MM.1S (cell line): ENCODE measurements around the gene WNK2.

Experiments used
- DNase-seq: peaks from one replicate; pipeline ENCODE4 v3.0.0-alpha.2; 2015
- H2AFZ ChIP-seq: fragments of 300-600 bp; sonication (generic); 2 replicates; pipeline ENCODE4 v1.6.0; 2016; ENCODE audit warnings: antibody characterized with exemption, low read length
- H3F3A ChIP-seq: fragments of 300-600 bp; sonication (generic); 2 replicates; pipeline ENCODE4 v1.6.1; 2016; ENCODE audit warnings: mild to moderate bottlenecking, antibody characterized with exemption, low read length, moderate library complexity, mixed read lengths; ENCODE audit not compliant: insufficient read depth
- H3K27ac ChIP-seq: fragments of 300-600 bp; sonication (generic); 2 replicates; pipeline ENCODE4 v1.5.1; 2016; ENCODE audit warnings: mild to moderate bottlenecking, low read length
- H3K27me3 ChIP-seq: fragments of 300-600 bp; sonication (generic); replicated peaks from 2 replicates; pipeline ENCODE4 v1.6.0; 2016; ENCODE audit warnings: low read length; ENCODE audit not compliant: insufficient read depth
- H3K36me3 ChIP-seq: fragments of 300-600 bp; sonication (generic); replicated peaks from 2 replicates; pipeline ENCODE4 v1.6.1; 2016; ENCODE audit warnings: mild to moderate bottlenecking, low read length, mixed read lengths; ENCODE audit not compliant: insufficient read depth
- H3K4me1 ChIP-seq: fragments of 300-600 bp; sonication (generic); 2 replicates; pipeline ENCODE4 v1.6.1; 2016; ENCODE audit warnings: low read length, mixed read lengths
- H3K4me2 ChIP-seq: fragments of 300-600 bp; sonication (generic); 2 replicates; pipeline ENCODE4 v1.6.0; 2016; ENCODE audit warnings: low read depth, low read length
- H3K4me3 ChIP-seq: fragments of 300-600 bp; sonication (generic); 2 replicates; pipeline ENCODE4 v1.5.1; 2016; ENCODE audit warnings: low read length, mixed read lengths
- H3K79me2 ChIP-seq: fragments of 300-600 bp; sonication (generic); 2 replicates; pipeline ENCODE4 v1.6.1; 2016; ENCODE audit warnings: mixed run types, low read length, mixed read lengths
- H3K9ac ChIP-seq: fragments of 300-600 bp; sonication (generic); 2 replicates; pipeline ENCODE4 v1.6.1; 2016; ENCODE audit warnings: low read length, mixed read lengths
- H3K9me2 ChIP-seq: fragments of 300-600 bp; sonication (generic); replicated peaks from 2 replicates; pipeline ENCODE4 v1.6.1; 2016; ENCODE audit warnings: mild to moderate bottlenecking, low read length, mixed read lengths; ENCODE audit not compliant: insufficient read depth
- H3K9me3 ChIP-seq: fragments of 300-600 bp; sonication (generic); replicated peaks from 2 replicates; pipeline ENCODE4 v1.6.1; 2016; ENCODE audit warnings: mild to moderate bottlenecking, low read length, mixed read lengths; ENCODE audit not compliant: insufficient read depth
- H4K20me1 ChIP-seq: fragments of 300-600 bp; sonication (generic); 2 replicates; pipeline ENCODE4 v1.6.1; 2016; ENCODE audit warnings: mild to moderate bottlenecking, low read length, moderate library complexity, mixed read lengths; ENCODE audit not compliant: insufficient read depth
- EZH2 ChIP-seq: fragments of 300-600 bp; sonication (generic); optimal IDR thresholded peaks from 2 replicates; pipeline ENCODE3; 2017; ENCODE audit warnings: low read depth, mild to moderate bottlenecking, antibody characterized with exemption, low read length, mixed read lengths
- EZH2phosphoT487 ChIP-seq: fragments of 300-600 bp; sonication (generic); IDR thresholded peaks from 2 replicates; pipeline ENCODE4 v1.6.1; 2018; ENCODE audit warnings: antibody characterized with exemption, low read length
- TF ChIP-seq, protein P1 (sequence below): fragments of 300-600 bp; sonication (generic); IDR thresholded peaks from 2 replicates; pipeline ENCODE4 v1.5.1; 2016; ENCODE audit warnings: antibody characterized with exemption, low read length, mixed read lengths

Gene WNK2

DNA sequence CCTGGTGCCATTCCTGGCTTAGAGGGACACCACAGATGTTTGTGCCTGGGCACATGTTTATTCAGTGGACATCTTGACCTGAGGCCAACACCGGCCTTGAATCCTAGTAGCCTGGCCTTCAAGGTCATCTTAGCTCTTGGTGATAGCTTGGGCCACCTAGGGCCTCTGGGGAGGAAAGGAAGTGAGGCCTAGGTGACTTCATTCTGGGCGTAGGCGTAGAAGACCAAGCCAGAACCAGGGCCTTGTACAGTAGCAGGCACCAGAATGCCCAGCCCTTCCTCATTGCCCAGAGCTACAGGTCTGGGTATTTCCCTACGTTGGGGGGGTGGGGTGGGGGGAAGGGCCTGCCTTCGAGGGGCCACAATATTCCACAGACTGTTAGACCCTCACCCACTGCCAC lies 33.8 kb downstream of the WNK2 start:
- H3K9ac ChIP-seq = no peak overlapping the region
- no peak overlapping the region for H3K4me2 ChIP-seq
- H3F3A ChIP-seq = no peaks in the 10 kb centered on the region
- no peaks in the 10 kb centered on the region for H3K27me3 ChIP-seq
- TF ChIP-seq, protein P1, sequence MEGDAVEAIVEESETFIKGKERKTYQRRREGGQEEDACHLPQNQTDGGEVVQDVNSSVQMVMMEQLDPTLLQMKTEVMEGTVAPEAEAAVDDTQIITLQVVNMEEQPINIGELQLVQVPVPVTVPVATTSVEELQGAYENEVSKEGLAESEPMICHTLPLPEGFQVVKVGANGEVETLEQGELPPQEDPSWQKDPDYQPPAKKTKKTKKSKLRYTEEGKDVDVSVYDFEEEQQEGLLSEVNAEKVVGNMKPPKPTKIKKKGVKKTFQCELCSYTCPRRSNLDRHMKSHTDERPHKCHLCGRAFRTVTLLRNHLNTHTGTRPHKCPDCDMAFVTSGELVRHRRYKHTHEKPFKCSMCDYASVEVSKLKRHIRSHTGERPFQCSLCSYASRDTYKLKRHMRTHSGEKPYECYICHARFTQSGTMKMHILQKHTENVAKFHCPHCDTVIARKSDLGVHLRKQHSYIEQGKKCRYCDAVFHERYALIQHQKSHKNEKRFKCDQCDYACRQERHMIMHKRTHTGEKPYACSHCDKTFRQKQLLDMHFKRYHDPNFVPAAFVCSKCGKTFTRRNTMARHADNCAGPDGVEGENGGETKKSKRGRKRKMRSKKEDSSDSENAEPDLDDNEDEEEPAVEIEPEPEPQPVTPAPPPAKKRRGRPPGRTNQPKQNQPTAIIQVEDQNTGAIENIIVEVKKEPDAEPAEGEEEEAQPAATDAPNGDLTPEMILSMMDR = no peak
- TF ChIP-seq EZH2phosphoT487 (no peak), EZH2 (no peak)
- no peaks in the 10 kb centered on the region for H3K79me2 ChIP-seq
- H2AFZ ChIP-seq = no peak overlapping the region
- no peaks in the 10 kb centered on the region for H3K9me2 ChIP-seq
- no peak for DNase-seq
- H3K4me3 ChIP-seq = no peak overlapping the region
- H4K20me1 ChIP-seq = no peaks in the 10 kb centered on the region
- no peaks in the 10 kb centered on the region for H3K36me3 ChIP-seq
- H3K9me3 ChIP-seq = no peaks in the 10 kb centered on the region
- no peaks in the 10 kb centered on the region for H3K4me1 ChIP-seq
- H3K27ac ChIP-seq = no peak overlapping the region

DNA sequence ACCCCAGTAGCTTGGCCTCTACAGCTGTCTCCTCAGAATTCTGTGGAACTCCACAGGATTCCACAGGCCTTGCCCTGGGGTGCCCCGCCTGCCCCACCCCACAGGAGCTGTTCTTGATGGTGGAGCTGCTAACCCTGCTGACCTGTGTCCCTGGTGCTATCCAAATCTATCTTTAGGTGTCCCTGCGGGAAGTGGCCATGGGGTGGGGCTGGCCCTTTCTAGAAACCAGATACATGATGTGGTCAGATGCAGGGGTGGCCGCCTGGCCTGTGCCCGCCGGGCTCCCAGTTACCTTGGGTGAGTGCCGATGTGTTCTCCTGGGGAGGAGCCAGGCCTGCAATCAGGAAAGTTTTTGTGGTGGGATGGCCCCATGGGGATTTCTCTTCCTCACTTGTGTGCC lies 34.2 kb downstream of the WNK2 start:
- Histone ChIP-seq H3K27me3 (no peaks in the 10 kb centered on the region), H3F3A (no peaks in the 10 kb centered on the region), H3K9me2 (no peaks in the 10 kb centered on the region), H3K9me3 (no peaks in the 10 kb centered on the region), H3K4me2 (no peak overlapping the region), H3K4me3 (no peak overlapping the region), H3K79me2 (no peaks in the 10 kb centered on the region), H3K4me1 (no peaks in the 10 kb centered on the region), H3K9ac (no peak overlapping the region), H3K36me3 (no peaks in the 10 kb centered on the region), H3K27ac (no peak overlapping the region), H2AFZ (no peak overlapping the region), H4K20me1 (no peaks in the 10 kb centered on the region)
- no peak for TF ChIP-seq EZH2
- no peak for TF ChIP-seq EZH2phosphoT487
- TF ChIP-seq, protein P1 = no peak
- no peak for DNase-seq

DNA sequence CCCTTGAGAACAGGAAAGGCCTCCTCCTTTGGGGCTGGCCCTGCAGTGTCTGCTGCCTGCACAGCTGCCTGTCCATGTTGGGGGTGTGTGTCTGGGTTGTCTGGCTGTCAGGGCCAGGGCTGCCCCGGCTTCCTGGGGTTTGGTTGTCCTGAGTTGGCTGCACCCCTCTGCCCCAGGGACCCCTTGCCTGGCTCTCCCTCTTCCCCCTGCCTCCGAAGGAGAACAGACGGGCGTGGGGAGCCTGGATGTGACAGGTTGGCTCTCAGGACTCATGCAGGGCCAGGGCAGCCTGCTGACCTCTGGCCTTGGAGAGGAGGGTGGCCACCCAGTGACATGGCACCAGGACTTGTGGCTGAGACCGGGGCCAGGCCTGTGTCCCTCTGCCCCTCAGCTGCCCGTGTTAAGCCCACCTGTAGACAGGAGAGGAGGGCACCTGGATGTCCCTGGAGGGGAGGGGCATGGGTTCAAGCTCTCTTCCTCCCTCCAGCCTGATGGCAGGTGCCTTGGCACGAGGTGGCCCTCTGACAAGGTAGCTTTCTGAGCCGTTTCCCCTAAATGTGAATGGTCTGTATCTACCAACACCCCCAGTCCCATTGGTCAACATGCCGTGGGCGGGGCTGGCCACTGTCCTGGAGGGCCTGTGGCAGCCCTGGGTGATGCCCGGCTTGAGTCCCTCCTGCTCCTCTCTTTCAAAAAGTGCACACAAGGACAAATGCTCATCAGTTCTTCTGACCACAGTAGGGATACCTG lies 34.9 kb downstream of the WNK2 start:
- no peak overlapping the region for H3K27ac ChIP-seq
- no peak overlapping the region for H3K4me2 ChIP-seq
- H3K4me3 ChIP-seq = no peak overlapping the region
- no peak overlapping the region for H3K9ac ChIP-seq
- no peaks in the 10 kb centered on the region for H3F3A ChIP-seq
- no peaks in the 10 kb centered on the region for H3K27me3 ChIP-seq
- H2AFZ ChIP-seq = no peak overlapping the region
- H3K9me2 ChIP-seq = no peaks in the 10 kb centered on the region
- TF ChIP-seq EZH2 = no peak
- TF ChIP-seq, protein P1 = no peak
- no peak for TF ChIP-seq EZH2phosphoT487
- H3K79me2 ChIP-seq = no peaks in the 10 kb centered on the region
- no peaks in the 10 kb centered on the region for H4K20me1 ChIP-seq
- no peaks in the 10 kb centered on the region for H3K4me1 ChIP-seq
- no peak for DNase-seq
- no peaks in the 10 kb centered on the region for H3K9me3 ChIP-seq
- no peaks in the 10 kb centered on the region for H3K36me3 ChIP-seq
